Activated CD8-positive, alpha-beta T cell treated with anti-CD3 and anti-CD28 coated beads, Interleukin-2, amount 10 ng/mL, durations not matched to agents 7 days and 5 days (primary cell): ENCODE measurements around the gene CAMK4. TPM values are rescaled to one million over a fixed set of nuclear protein-coding genes. Genes with fewer than 3 reads are reported as not detected.
"Not testable (repeated sequence)": the region's sequence is repeated elsewhere in the genome, so short reads cannot be mapped to it uniquely, and the experiment has no call there.

ENCODE experiments used
- ATAC-seq: fragments of 150-1000 bp; cut with Tn5 transposase; one replicate; pipeline ENCODE4 v1.10.0; 2021; ENCODE audit warnings: moderate library complexity
- CTCF ChIA-PET: fragments of 350-600 bp; sonication (Branson Sonifier 250); formaldehyde crosslinking; loops from one replicate; lab custom pipeline; 2021; ENCODE audit warnings: antibody characterized with exemption; lab: Charles Lee
- POLR2A ChIA-PET: fragments of 350-600 bp; sonication (Branson Sonifier 250); formaldehyde crosslinking; loops from one replicate; lab custom pipeline; 2021; ENCODE audit warnings: antibody characterized with exemption; lab: Charles Lee
- DNase-seq: peaks from one replicate; pipeline ENCODE4 v3.0.0-alpha.2; 2020
- H3K27ac Mint-ChIP-seq: one replicate; pipeline ENCODE4 v1.8.0; 2021; ENCODE audit warnings: mild to moderate bottlenecking, mixed read lengths
- H3K27me3 Mint-ChIP-seq: one replicate; pipeline ENCODE4 v1.8.0; 2021; ENCODE audit warnings: low read depth, mixed read lengths
- H3K36me3 Mint-ChIP-seq: one replicate; pipeline ENCODE4 v1.8.0; 2021; ENCODE audit warnings: low read depth, mixed read lengths
- H3K4me1 Mint-ChIP-seq: one replicate; pipeline ENCODE4 v1.8.0; 2021; ENCODE audit warnings: low read depth, mixed read lengths
- H3K4me3 Mint-ChIP-seq: one replicate; pipeline ENCODE4 v1.8.0; 2021; ENCODE audit warnings: mild to moderate bottlenecking, mixed read lengths
- H3K9me3 Mint-ChIP-seq: one replicate; pipeline ENCODE4 v1.8.0; 2022; ENCODE audit warnings: mixed read lengths; ENCODE audit not compliant: insufficient read depth
- total RNA-seq, 2 experiments: library from RNA; stranded (reverse); gene quantifications; one replicate each; pipeline ENCODE4 v1.2.3, GENCODE V29; 2021

Gene CAMK4
- total RNA-seq, 2 experiments from 2014 or later: 82.7 to 84.9 TPM

- H3K36me3 Mint-ChIP-seq: peaks cover 67% of the 10 kb centered on the region
- peaks cover 19% of the 10 kb centered on the region for H3K9me3 Mint-ChIP-seq
- CTCF ChIA-PET: interaction anchor here (0.7 kb wide), 1 partner anchor 124 kb away, joined by 4 read pairs; no protein-coding TSS in a partner anchor
- POLR2A ChIA-PET: no interaction called here
- ATAC-seq (no peak), DNase-seq (no peak)
- no peak overlapping the region for H3K4me3 Mint-ChIP-seq
- no peaks in the 10 kb centered on the region for H3K4me1 Mint-ChIP-seq
- H3K27me3 Mint-ChIP-seq: no peaks in the 10 kb centered on the region
- no peak overlapping the region for H3K27ac Mint-ChIP-seq
Observed at GRCh38 chr5:111407562-111407961, 183.4 kb downstream of the CAMK4 start.

GRCh38 chr5:111408817-111409216 is 184.6 kb downstream of the CAMK4 start:
- H3K4me1 Mint-ChIP-seq: no peaks in the 10 kb centered on the region
- peaks cover 19% of the 10 kb centered on the region for H3K9me3 Mint-ChIP-seq
- CTCF ChIA-PET: no interaction called here
- POLR2A ChIA-PET: no interaction called here
- ATAC-seq (no peak), DNase-seq (no peak)
- no peaks in the 10 kb centered on the region for H3K27me3 Mint-ChIP-seq
- H3K4me3 Mint-ChIP-seq: no peak overlapping the region
- peaks cover 57% of the 10 kb centered on the region for H3K36me3 Mint-ChIP-seq
- no peak overlapping the region for H3K27ac Mint-ChIP-seq

- peaks cover 19% of the 10 kb centered on the region for H3K9me3 Mint-ChIP-seq
- CTCF ChIA-PET, DNase-seq, POLR2A ChIA-PET, H3K4me3 Mint-ChIP-seq, ATAC-seq, H3K27ac Mint-ChIP-seq, H3K4me1 Mint-ChIP-seq, H3K27me3 Mint-ChIP-seq: not testable (repeated sequence)
- peaks cover 57% of the 10 kb centered on the region for H3K36me3 Mint-ChIP-seq
Observed at GRCh38 chr5:111409266-111409665, 185.1 kb downstream of the CAMK4 start.

GRCh38 chr5:111410067-111410466 is 185.9 kb downstream of the CAMK4 start:
- H3K4me3 Mint-ChIP-seq, POLR2A ChIA-PET, H3K4me1 Mint-ChIP-seq, CTCF ChIA-PET, DNase-seq, H3K27me3 Mint-ChIP-seq, ATAC-seq, H3K27ac Mint-ChIP-seq: not testable (repeated sequence)
- H3K9me3 Mint-ChIP-seq: peaks cover 19% of the 10 kb centered on the region
- peaks cover 55% of the 10 kb centered on the region for H3K36me3 Mint-ChIP-seq

- ATAC-seq (no peak), DNase-seq (no peak)
- POLR2A ChIA-PET: no interaction called here
- H3K27me3 Mint-ChIP-seq: no peaks in the 10 kb centered on the region
- H3K27ac Mint-ChIP-seq: no peak overlapping the region
- peaks cover 52% of the 10 kb centered on the region for H3K36me3 Mint-ChIP-seq
- no peak overlapping the region for H3K4me3 Mint-ChIP-seq
- H3K4me1 Mint-ChIP-seq: no peaks in the 10 kb centered on the region
- H3K9me3 Mint-ChIP-seq: peaks cover 19% of the 10 kb centered on the region
- CTCF ChIA-PET: no interaction called here
Observed at GRCh38 chr5:111411301-111411700, 187.1 kb downstream of the CAMK4 start.

GRCh38 chr5:111412593-111412992 is 188.4 kb downstream of the CAMK4 start:
- Mint-ChIP-seq H3K36me3 (peaks cover 47% of the 10 kb centered on the region), H3K27me3 (no peaks in the 10 kb centered on the region), H3K27ac (no peak overlapping the region), H3K9me3 (peaks cover 10% of the 10 kb centered on the region), H3K4me3 (no peak overlapping the region), H3K4me1 (no peaks in the 10 kb centered on the region)
- ChIA-PET POLR2A (no interaction called here), CTCF (no interaction called here)
- DNase-seq (no peak), ATAC-seq (no peak)

- H3K4me3 Mint-ChIP-seq: no peak overlapping the region
Observed at GRCh38 chr5:111415053-111415452, 190.9 kb downstream of the CAMK4 start.

GRCh38 chr5:111422245-111422644 is 198.1 kb downstream of the CAMK4 start:
- no peaks in the 10 kb centered on the region for H3K27me3 Mint-ChIP-seq
- H3K36me3 Mint-ChIP-seq: peaks cover 51% of the 10 kb centered on the region
- CTCF ChIA-PET: no interaction called here
- no peak for ATAC-seq
- no peak overlapping the region for H3K4me3 Mint-ChIP-seq
- POLR2A ChIA-PET: no interaction called here
- peaks cover 11% of the 10 kb centered on the region for H3K9me3 Mint-ChIP-seq
- H3K4me1 Mint-ChIP-seq: no peaks in the 10 kb centered on the region
- DNase-seq: no peak
- no peak overlapping the region for H3K27ac Mint-ChIP-seq

More at GRCh38 chr5:111415053-111415452, 190.9 kb downstream of the CAMK4 start:
- Mint-ChIP-seq H3K36me3 (peaks cover 39% of the 10 kb centered on the region), H3K9me3 (peaks cover 6% of the 10 kb centered on the region), H3K27ac (no peak overlapping the region), H3K4me1 (no peaks in the 10 kb centered on the region), H3K27me3 (no peaks in the 10 kb centered on the region)
- ATAC-seq (no peak), DNase-seq (no peak)
- ChIA-PET POLR2A (no interaction called here), CTCF (no interaction called here)

GRCh38 chr5:111422747-111423720 is 198.8 kb downstream of the CAMK4 start:
- Mint-ChIP-seq H3K27me3 (no peaks in the 10 kb centered on the region), H3K4me1 (no peaks in the 10 kb centered on the region), H3K4me3 (no peak overlapping the region), H3K27ac (no peak overlapping the region), H3K36me3 (peaks cover 52% of the 10 kb centered on the region), H3K9me3 (peaks cover 6% of the 10 kb centered on the region)
- DNase-seq (no peak), ATAC-seq (no peak)
- CTCF ChIA-PET: no interaction called here
- POLR2A ChIA-PET: no interaction called here

- ChIA-PET CTCF (no interaction called here), POLR2A (no interaction called here)
- Mint-ChIP-seq H3K27ac (no peak overlapping the region), H3K4me3 (no peak overlapping the region), H3K27me3 (no peaks in the 10 kb centered on the region), H3K36me3 (peaks cover 53% of the 10 kb centered on the region), H3K9me3 (peaks cover 5% of the 10 kb centered on the region), H3K4me1 (no peaks in the 10 kb centered on the region)
- DNase-seq (no peak), ATAC-seq (no peak)
Observed at GRCh38 chr5:111425205-111425604, 201.0 kb downstream of the CAMK4 start.

- CTCF ChIA-PET: interaction anchor here (0.5 kb wide), 1 partner anchor 216 kb away, joined by 3 read pairs; no protein-coding TSS in a partner anchor
- Mint-ChIP-seq H3K36me3 (peaks cover 41% of the 10 kb centered on the region), H3K27ac (no peak overlapping the region), H3K9me3 (peaks cover 5% of the 10 kb centered on the region), H3K4me3 (no peak overlapping the region), H3K27me3 (no peaks in the 10 kb centered on the region), H3K4me1 (peaks cover 18% of the 10 kb centered on the region)
- POLR2A ChIA-PET: no interaction called here
- ATAC-seq (no peak), DNase-seq (no peak)
Observed at GRCh38 chr5:111427762-111428161, 203.6 kb downstream of the CAMK4 start.

GRCh38 chr5:111432883-111433536 is 208.8 kb downstream of the CAMK4 start:
- CTCF ChIA-PET: no interaction called here
- Mint-ChIP-seq H3K27ac (no peak overlapping the region), H3K27me3 (no peaks in the 10 kb centered on the region), H3K4me3 (no peak overlapping the region), H3K4me1 (peaks cover 18% of the 10 kb centered on the region), H3K9me3 (no peaks in the 10 kb centered on the region), H3K36me3 (peaks cover 20% of the 10 kb centered on the region)
- ATAC-seq (no peak), DNase-seq (no peak)
- POLR2A ChIA-PET: no interaction called here
